Measurements from ENCODE around the gene TSSK6.

The TSSK6 gene

DNA sequence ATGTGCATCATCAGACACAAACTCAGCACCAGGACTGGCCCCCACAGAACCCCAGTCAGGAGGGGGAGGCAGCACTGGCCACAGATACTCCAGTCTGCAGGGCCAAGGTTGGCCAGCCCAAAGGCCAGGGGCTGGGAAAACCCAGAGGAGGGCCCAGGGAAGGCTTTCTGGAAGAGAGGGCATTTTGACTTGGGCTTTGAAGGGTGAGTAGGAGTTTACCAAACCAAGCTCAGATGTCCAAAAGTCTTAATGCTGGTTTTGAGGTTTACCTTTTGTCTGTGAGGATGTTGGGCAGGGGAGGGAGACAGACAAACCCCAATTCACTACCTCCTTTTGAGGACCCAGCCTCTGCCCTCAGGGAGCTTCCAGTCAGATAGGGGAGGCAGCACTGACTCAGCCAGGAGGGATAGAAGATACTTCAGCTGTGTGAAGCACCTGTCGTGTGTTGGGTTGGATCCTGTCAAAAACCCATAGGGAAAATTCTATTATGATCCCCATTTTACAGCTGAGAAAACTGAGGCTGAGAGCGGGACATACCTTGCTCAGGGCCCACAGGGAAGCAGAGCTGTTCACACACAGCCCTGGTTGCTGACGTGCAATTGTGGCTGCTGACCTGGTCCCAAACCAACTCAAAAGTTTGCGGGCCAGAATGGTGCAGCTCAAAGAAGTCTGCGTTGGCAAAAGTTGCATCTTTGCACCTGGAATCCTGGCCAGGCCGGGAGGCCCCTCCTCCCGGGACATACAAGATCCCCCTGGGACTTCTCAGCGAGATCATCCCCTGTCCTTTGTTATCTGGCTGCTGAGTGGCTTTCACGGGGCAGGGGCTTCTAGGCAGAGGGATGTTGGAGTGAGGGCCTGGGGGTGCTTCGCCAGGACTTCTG, 35.9 kb upstream of the TSSK6 start:
- Mint-ChIP-seq H3K4me1 (ENCODE audit: low read depth in 2 of 2) (peaks cover 0 to 4% of the 10 kb centered on the region in 2 donors), H3K27ac (no peak overlapping the region), H3K9me3 (no peaks in the 10 kb centered on the region), H3K4me3 (no peak overlapping the region), H3K27me3 (peaks cover 0 to 10% of the 10 kb centered on the region in 2 donors), H3K36me3 (ENCODE audit: insufficient read depth) (peaks cover 4% of the 10 kb centered on the region)
- ATAC-seq (replicated peaks), result no peak
- DNase-seq, result no peak

DNA sequence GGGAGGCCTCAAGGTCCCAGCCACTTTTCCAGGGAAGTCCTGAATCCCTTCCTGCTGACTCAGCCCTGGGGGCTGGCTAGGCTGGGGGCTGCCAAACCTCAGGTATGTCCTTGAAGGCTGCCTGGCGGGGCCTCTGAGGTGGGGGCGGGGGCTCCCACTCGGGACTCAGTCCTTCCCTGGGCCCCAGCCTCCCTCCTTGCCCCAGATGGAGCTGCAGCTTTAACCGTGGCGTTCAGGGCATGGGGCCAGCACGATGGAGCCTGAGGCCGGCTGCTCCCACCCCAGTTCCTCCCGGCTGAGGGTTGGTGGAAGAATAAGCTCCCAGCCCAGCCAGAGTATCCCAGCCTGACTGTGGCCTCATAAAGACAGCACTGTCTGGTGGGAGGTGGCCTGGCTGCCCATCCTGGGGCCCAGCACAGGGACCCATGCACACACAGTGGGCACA, 35.2 kb upstream of the TSSK6 start:
- Mint-ChIP-seq H3K27me3 (peaks cover 0 to 10% of the 10 kb centered on the region in 2 donors), H3K27ac (no peak overlapping the region), H3K36me3 (ENCODE audit: insufficient read depth) (peaks cover 4% of the 10 kb centered on the region), H3K4me3 (no peak overlapping the region), H3K9me3 (no peaks in the 10 kb centered on the region), H3K4me1 (ENCODE audit: low read depth in 2 of 2) (peaks cover 0 to 4% of the 10 kb centered on the region in 2 donors)
- ATAC-seq (replicated peaks) (no peak), DNase-seq (no peak)

DNA sequence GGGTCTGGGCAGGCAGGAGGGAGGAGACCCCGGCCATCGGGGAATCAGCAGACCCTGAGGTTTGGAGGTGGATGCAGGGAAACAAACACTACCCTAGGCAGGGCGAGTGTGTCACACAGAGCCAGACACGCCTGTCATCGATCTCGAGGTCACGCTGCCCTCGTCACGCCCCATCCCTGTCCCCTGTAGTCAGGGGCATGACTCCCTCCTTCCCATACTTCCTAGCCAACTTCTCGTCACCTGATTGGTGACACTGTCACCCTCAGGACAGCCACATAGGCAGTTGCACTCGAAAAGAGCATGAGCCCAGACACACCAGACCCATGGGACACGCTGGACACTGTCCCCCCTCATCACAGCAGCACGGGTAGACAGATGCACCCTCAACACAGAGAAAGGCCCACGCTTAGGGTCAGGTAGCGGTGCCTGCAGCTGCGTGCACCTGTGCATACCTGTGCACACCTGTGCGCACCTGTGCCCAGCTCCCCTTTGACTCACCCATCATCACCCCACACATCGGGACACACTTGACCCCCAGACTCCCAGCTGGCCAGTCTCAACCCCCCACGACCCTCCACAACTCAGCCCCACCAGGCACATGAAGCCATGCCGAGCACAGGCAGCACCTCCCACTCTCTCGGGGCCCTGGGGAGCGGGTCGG, 34.6 kb upstream of the TSSK6 start:
- Mint-ChIP-seq H3K36me3 (ENCODE audit: insufficient read depth) (peaks cover 4% of the 10 kb centered on the region), H3K27ac (no peak overlapping the region), H3K4me1 (ENCODE audit: low read depth in 2 of 2) (peaks cover 0 to 4% of the 10 kb centered on the region in 2 donors), H3K27me3 (peaks cover 0 to 10% of the 10 kb centered on the region in 2 donors), H3K4me3 (no peak overlapping the region), H3K9me3 (no peaks in the 10 kb centered on the region)
- ATAC-seq (replicated peaks) (no peak), DNase-seq (no peak)

DNA sequence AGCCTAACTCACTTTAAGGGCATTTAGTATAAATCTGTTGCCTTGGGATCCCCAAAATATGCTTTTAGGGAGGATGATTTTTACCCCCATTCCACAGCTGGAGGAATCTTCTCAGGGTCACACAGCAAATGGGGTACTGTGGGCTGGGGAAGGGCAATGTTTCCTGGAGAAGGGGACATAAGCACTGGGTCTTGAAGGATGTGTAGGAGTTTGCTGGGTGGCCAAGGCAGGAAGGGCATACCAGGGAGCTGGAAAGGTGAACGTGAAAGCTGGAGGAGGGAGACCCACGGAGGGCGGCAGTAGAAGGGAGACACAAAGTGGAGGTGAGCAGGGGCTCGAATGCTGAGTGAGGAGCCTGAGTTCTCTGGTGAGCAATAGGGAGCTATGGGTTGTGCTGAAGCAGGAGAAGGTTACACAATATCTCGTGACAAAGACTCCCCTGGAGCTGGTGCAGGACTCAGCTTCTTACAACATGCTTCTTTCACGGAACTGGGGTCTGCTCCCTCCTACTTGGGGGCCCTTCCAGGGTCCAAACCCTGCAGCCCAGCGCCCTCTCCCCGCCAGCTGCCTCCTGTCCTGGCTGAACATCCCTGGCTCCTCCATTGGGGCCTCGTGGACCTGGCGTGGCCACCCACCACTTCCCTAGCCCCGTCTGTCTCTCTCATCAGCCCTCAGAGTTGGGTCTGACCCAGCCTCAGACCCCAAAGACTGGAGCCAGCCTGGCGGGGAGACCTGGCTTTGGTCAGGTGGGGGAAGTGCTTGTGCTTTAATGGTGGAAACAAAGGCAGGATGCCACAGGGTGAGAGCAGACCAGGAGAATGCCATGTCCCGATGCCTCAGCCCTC, 33.8 kb upstream of the TSSK6 start:
- no peak for DNase-seq
- H3K36me3 Mint-ChIP-seq (ENCODE audit: insufficient read depth), result peaks cover 1% of the 10 kb centered on the region

DNA sequence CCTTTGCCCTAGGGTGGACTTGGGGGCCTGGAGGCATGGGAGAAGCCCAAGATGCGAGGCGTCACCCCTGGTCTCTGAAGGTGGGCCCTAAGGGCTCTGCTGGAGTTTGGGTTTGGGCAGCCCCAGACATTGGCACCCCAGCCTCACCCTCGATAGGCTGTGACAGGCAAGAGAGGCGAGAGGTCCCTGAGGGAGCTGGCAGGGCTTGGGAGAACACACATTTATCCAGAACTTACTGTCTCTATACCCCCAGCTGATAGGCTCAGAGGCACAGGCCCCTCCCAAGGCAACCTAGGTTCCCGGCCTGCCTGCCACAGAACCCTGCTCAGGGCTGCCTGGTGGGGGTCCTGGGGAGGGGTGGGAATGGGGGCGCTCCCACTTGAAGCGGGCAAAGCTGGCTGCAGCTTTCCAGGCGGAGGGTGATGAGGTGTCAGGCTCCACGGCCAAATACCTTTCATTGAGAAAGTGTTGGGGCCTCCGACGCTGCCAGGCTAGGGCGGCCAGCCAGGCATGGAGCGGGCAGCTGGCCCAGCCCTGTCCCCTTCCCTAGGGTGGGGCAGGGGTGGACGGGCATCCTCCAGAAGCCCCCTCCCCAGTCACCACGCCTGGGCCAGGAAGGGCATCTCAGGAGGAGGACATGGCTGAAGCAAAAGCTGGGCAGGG, 32.5 kb upstream of the TSSK6 start:
- DNase-seq (no peak), ATAC-seq (replicated peaks) (no peak)
- Mint-ChIP-seq H3K9me3 (no peaks in the 10 kb centered on the region), H3K27me3 (peaks cover 0 to 10% of the 10 kb centered on the region in 2 donors), H3K27ac (no peak overlapping the region), H3K36me3 (ENCODE audit: insufficient read depth) (no peaks in the 10 kb centered on the region), H3K4me1 (ENCODE audit: low read depth in 2 of 2) (no peaks in the 10 kb centered on the region), H3K4me3 (no peak overlapping the region)

More for the DNA sequence above, 33.8 kb upstream of the TSSK6 start:
- H3K4me3 Mint-ChIP-seq, result no peak overlapping the region
- H3K9me3 Mint-ChIP-seq, result no peaks in the 10 kb centered on the region
- no peak for ATAC-seq (replicated peaks)
- H3K27ac Mint-ChIP-seq, result no peak overlapping the region
- H3K27me3 Mint-ChIP-seq, result peaks cover 0 to 10% of the 10 kb centered on the region in 2 donors
- no peaks in the 10 kb centered on the region for H3K4me1 Mint-ChIP-seq (ENCODE audit: low read depth in 2 of 2)

DNA sequence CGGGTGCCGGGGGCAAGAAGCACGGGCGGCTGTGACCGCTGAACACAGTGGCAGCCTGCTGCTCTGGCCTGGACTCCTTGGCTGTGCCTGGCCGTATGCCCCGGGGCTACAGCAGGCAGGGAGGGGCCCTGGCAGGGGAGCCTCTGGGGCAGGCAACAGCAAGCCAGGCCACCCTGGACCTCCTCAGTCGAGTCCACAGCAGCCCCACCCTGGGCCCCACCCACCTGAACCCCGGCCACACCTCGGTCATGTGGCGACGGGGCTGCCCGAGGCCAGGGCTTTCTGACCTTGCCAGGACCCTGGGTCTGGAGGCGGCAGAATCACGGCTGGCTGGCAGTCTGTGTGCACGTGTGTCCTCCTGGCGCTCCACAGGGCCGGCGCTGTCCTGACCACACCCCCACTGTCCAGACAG, 31.4 kb upstream of the TSSK6 start:
- H3K27ac Mint-ChIP-seq, result no peak overlapping the region

DNA sequence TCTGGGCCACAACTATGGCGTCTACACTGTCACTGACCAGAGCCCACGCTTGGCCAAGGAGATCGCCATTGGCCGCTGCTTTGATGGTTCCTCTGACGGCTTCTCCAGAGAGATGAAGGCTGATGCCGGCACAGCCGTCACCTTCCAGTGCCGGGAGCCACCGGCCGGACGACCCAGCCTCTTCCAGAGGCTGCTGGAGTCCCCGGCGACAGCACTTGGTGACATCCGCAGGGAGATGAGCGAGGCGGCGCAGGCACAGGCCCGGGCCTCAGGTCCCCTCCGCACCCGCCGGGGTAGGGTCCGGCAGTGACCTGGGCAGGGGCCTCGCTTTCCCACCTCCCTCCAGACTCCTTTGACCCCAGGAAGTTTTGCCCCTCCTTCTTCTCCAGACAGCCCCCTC, 30.4 kb upstream of the TSSK6 start:
- Mint-ChIP-seq H3K4me1 (ENCODE audit: low read depth in 2 of 2) (peaks cover 3 to 9% of the 10 kb centered on the region in 2 donors), H3K36me3 (ENCODE audit: insufficient read depth) (no peaks in the 10 kb centered on the region), H3K4me3 (no peak overlapping the region), H3K9me3 (no peaks in the 10 kb centered on the region), H3K27me3 (peaks cover 0 to 10% of the 10 kb centered on the region in 2 donors), H3K27ac (no peak overlapping the region)
- ATAC-seq (replicated peaks) (no peak), DNase-seq (no peak)

More for the DNA sequence above, 31.4 kb upstream of the TSSK6 start:
- Mint-ChIP-seq H3K27me3 (peaks cover 0 to 10% of the 10 kb centered on the region in 2 donors), H3K4me1 (ENCODE audit: low read depth in 2 of 2) (peaks cover 0 to 4% of the 10 kb centered on the region in 2 donors), H3K36me3 (ENCODE audit: insufficient read depth) (no peaks in the 10 kb centered on the region), H3K9me3 (no peaks in the 10 kb centered on the region), H3K4me3 (no peak overlapping the region)
- DNase-seq, result no peak
- ATAC-seq (replicated peaks), result no peak

DNA sequence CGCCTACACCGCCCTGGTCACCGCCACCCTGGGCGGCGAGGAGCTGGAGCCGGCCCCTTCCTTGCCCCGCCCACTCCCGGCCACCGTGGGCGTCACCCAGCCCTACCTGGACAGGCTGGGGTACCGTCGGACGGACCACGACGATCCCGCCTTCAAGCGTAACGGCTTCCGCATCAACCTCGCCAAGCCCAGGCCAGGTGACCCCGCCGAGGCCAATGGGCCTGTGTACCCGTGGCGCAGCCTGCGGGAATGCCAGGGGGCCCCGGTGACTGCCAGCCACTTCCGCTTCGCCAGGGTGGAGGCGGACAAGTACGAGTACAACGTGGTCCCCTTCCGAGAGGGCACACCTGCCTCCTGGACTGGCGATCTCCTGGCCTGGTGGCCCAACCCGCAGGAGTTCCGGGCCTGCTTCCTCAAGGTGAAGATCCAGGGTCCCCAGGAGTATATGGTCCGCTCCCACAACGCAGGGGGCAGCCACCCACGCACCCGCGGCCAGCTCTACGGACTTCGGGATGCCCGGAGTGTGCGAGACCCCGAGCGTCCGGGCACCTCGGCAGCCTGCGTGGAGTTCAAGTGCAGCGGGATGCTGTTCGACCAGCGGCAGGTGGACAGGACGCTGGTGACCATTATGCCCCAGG, 29.7 kb upstream of the TSSK6 start:
- Mint-ChIP-seq H3K4me3 (no peak overlapping the region), H3K27ac (no peak overlapping the region), H3K9me3 (no peaks in the 10 kb centered on the region), H3K36me3 (ENCODE audit: insufficient read depth) (no peaks in the 10 kb centered on the region), H3K4me1 (ENCODE audit: low read depth in 2 of 2) (peaks cover 6 to 12% of the 10 kb centered on the region in 2 donors), H3K27me3 (peaks cover 0 to 10% of the 10 kb centered on the region in 2 donors)
- no peak for ATAC-seq (replicated peaks)
- DNase-seq, result no peak

DNA sequence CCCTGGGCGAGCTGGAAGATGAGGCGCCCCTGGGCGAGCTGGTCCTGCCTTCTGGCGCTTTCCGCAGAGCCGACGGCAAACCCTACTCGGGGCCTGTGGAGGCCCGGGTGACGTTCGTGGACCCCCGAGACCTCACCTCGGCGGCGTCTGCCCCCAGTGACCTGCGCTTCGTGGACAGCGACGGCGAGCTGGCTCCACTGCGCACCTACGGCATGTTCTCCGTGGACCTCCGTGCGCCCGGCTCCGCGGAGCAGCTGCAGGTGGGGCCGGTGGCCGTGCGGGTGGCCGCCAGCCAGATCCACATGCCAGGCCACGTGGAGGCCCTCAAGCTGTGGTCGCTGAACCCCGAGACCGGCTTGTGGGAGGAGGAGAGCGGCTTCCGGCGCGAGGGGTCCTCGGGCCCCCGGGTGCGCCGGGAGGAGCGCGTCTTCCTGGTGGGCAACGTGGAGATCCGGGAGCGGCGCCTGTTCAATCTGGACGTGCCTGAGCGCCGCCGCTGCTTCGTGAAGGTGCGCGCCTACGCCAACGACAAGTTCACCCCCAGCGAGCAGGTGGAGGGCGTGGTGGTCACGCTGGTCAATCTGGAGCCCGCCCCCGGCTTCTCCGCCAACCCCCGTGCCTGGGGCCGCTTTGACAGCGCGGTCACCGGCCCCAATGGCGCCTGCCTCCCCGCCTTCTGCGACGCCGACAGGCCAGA, 29.1 kb upstream of the TSSK6 start:
- peaks cover 8 to 12% of the 10 kb centered on the region in 2 donors for H3K4me1 Mint-ChIP-seq (ENCODE audit: low read depth in 2 of 2)
- H3K27ac Mint-ChIP-seq, result no peak overlapping the region
- ATAC-seq (replicated peaks), result no peak
- peaks cover under 1% of the 10 kb centered on the region for H3K36me3 Mint-ChIP-seq (ENCODE audit: insufficient read depth)
- no peaks in the 10 kb centered on the region for H3K9me3 Mint-ChIP-seq
- H3K4me3 Mint-ChIP-seq, result no peak overlapping the region
- DNase-seq, result no peak
- peaks cover 0 to 9% of the 10 kb centered on the region in 2 donors for H3K27me3 Mint-ChIP-seq

DNA sequence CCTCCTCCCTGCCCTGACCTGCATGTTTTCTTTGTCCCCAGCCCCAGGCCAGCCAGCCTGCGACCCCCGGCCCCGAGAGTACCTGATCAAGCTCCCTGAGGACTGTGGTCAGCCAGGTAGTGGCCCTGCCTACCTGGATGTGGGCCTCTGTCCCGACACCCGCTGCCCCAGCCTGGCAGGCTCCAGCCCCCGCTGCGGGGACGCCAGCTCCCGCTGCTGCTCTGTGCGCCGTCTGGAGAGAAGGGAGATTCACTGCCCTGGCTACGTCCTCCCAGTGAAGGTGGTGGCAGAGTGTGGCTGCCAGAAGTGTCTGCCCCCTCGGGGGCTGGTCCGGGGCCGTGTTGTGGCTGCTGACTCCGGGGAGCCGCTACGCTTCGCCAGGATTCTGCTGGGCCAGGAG, 28.3 kb upstream of the TSSK6 start:
- Mint-ChIP-seq H3K27me3 (peaks cover 5 to 7% of the 10 kb centered on the region in 2 donors), H3K9me3 (no peaks in the 10 kb centered on the region)

DNA sequence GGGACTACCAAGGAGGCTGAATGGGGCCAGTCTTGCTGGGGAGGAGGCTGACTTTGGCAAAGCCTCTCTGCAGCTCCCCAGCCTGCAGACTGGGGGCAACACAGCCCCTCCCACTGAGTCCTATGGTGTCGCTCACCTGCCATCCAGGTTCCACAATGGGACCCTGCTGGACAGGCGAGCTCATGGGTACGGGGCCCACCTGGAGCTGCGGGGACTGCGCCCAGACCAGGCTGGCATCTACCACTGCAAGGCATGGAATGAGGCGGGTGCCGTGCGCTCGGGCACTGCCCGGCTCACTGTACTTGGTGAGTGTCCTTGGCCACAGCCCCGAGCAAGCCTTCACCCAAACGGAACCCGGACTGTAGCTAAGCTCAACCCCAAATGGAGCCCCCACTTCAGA, 27.8 kb upstream of the TSSK6 start:
- peaks cover 7 to 9% of the 10 kb centered on the region in 2 donors for H3K27me3 Mint-ChIP-seq
- H3K36me3 Mint-ChIP-seq (ENCODE audit: insufficient read depth), result peaks cover 7% of the 10 kb centered on the region
- no peak overlapping the region for H3K27ac Mint-ChIP-seq
- H3K4me3 Mint-ChIP-seq, result no peak overlapping the region
- peaks cover 15 to 20% of the 10 kb centered on the region in 2 donors for H3K4me1 Mint-ChIP-seq (ENCODE audit: low read depth in 2 of 2)
- no peak for ATAC-seq (replicated peaks)
- DNase-seq, result no peak
- H3K9me3 Mint-ChIP-seq, result no peaks in the 10 kb centered on the region

More for the DNA sequence above, 28.3 kb upstream of the TSSK6 start:
- H3K4me3 Mint-ChIP-seq, result no peak overlapping the region
- no peak overlapping the region for H3K27ac Mint-ChIP-seq
- ATAC-seq (replicated peaks), result no peak
- no peak for DNase-seq
- H3K36me3 Mint-ChIP-seq (ENCODE audit: insufficient read depth), result peaks cover 7% of the 10 kb centered on the region
- H3K4me1 Mint-ChIP-seq (ENCODE audit: low read depth in 2 of 2), result peaks cover 13 to 18% of the 10 kb centered on the region in 2 donors

DNA sequence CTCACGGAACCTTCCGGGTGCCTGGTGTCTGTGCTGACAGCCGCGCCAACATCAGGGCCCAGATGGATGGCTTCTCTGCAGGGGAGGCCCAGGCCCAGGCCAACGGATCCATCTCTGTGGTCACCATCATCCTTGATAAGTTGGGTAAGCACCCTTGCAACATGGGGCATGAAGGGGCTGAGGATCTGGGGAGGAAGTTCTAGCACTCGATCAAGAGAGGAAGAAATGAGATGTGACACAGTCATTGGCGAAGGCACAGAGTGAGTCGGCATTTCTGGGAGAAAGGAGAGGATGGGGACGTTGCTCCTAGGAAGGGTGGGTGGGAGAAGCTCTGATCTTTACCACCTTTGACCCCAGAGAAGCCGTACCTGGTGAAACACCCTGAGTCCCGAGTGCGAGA, 27.2 kb upstream of the TSSK6 start:
- no peak for ATAC-seq (replicated peaks)
- no peak for DNase-seq
- Mint-ChIP-seq H3K9me3 (no peaks in the 10 kb centered on the region), H3K4me1 (ENCODE audit: low read depth in 2 of 2) (peaks cover 20 to 23% of the 10 kb centered on the region in 2 donors), H3K27me3 (peaks cover 7 to 9% of the 10 kb centered on the region in 2 donors), H3K4me3 (peak overlapping the region in 1 of 2 donors; percentile 29), H3K27ac (no peak overlapping the region), H3K36me3 (ENCODE audit: insufficient read depth) (peaks cover 9% of the 10 kb centered on the region)

Measured in effector memory CD8-positive, alpha-beta T cell (primary cell).